Liver (tissue), 9 donors: ENCODE data around the gene CUX1. TPM values are rescaled to one million over a fixed set of nuclear protein-coding genes. Genes with fewer than 3 reads are reported as not detected.
A peak's percentile ranks its signal among the peaks of the same experiment; 100 is the strongest.

ENCODE experiments used
- DNase-seq: peaks from one replicate; pipeline ENCODE4 v3.0.0-alpha.2; 2017; ENCODE audit warnings: low spot score
- H3K27ac ChIP-seq, 2 donors: one replicate each; pipeline ENCODE4 v1.7.0; 2013; ENCODE audit warnings: inconsistent platforms in 2 of 2, low read length in 2 of 2, control low read depth in 1 of 2, low read depth in 1 of 2, mild to moderate bottlenecking in 1 of 2
- H3K27me3 ChIP-seq, 4 donors: one replicate each; pipeline versions ENCODE4 v1.6.1 to v1.7.0; 2013; ENCODE audit warnings: low read length in 3 of 4, inconsistent platforms in 1 of 4, mild to moderate bottlenecking in 1 of 4, moderate library complexity in 1 of 4; ENCODE audit not compliant: control insufficient read depth in 4 of 4, insufficient read depth in 4 of 4
- H3K36me3 ChIP-seq, 4 donors: one replicate each; pipeline versions ENCODE4 v1.6.1 to v1.7.0; 2013; ENCODE audit warnings: low read length in 3 of 4, mild to moderate bottlenecking in 3 of 4, low read depth in 1 of 4, moderate library complexity in 1 of 4; ENCODE audit not compliant: control insufficient read depth in 4 of 4, insufficient read depth in 3 of 4
- H3K4me1 ChIP-seq, 4 donors: one replicate each; pipeline versions ENCODE4 v1.6.1 to v1.7.0; 2013; ENCODE audit warnings: low read length in 3 of 4, mild to moderate bottlenecking in 3 of 4, moderate library complexity in 1 of 4; ENCODE audit not compliant: control insufficient read depth in 4 of 4, insufficient read depth in 4 of 4
- H3K4me3 ChIP-seq, 3 donors: one replicate each; pipeline versions ENCODE4 v1.6.1 to v1.7.0; 2013; ENCODE audit warnings: low read length in 3 of 3, control low read depth in 1 of 3, low read depth in 1 of 3, mild to moderate bottlenecking in 1 of 3
- H3K9ac ChIP-seq, 2 donors: one replicate each; pipeline ENCODE4 v1.7.0; 2013; ENCODE audit warnings: low read length in 2 of 2, mild to moderate bottlenecking in 2 of 2, moderate library complexity in 2 of 2, control low read depth in 1 of 2, low read depth in 1 of 2
- H3K9me3 ChIP-seq, 4 donors: one replicate each; pipeline versions ENCODE4 v1.6.1 to v1.7.0; 2013; ENCODE audit warnings: low read length in 3 of 4; ENCODE audit not compliant: control insufficient read depth in 4 of 4
- EGR1 ChIP-seq, 2 donors: IDR thresholded peaks; 2 replicates each; pipeline ENCODE4 v1.6.1; 2016 to 2018; ENCODE audit warnings: antibody characterized with exemption in 2 of 2, low read depth in 2 of 2
- HNF4A ChIP-seq, 2 donors: conservative IDR thresholded peaks; 2 replicates each; pipeline ENCODE4 v1.6.1; 2016; ENCODE audit warnings: antibody characterized with exemption in 2 of 2, mild to moderate bottlenecking in 2 of 2
- HNF4G ChIP-seq: IDR thresholded peaks from 2 replicates; pipeline ENCODE4 v1.6.1; 2016; ENCODE audit warnings: antibody characterized with exemption
- NR2F2 ChIP-seq: IDR thresholded peaks from 2 replicates; pipeline ENCODE4 v1.6.1; 2016; ENCODE audit warnings: antibody characterized with exemption
- REST ChIP-seq: IDR thresholded peaks from 2 replicates; pipeline ENCODE4 v1.6.1; 2016; ENCODE audit warnings: antibody characterized with exemption, mild to moderate bottlenecking
- TAF1 ChIP-seq: conservative IDR thresholded peaks from 2 replicates; pipeline ENCODE4 v1.6.1; 2016; ENCODE audit warnings: antibody characterized with exemption, mild to moderate bottlenecking
- WGBS: extraction: QIAGEN DNeasy Blood & Tissue Kit; methylation state at CpG from one replicate; pipeline ENCODE4 v1.1.7; 2013; 5-methylcytosine and 5-hydroxymethylcytosine counted together
- polyA plus RNA-seq, 2 donors: library from polyadenylated mRNA; stranded (reverse) in 1 of 2; unstranded in 1 of 2; fragments of 200-250 nt in 1 of 2; fragments of >200 nt in 1 of 2; fragmentation: Nextera tagmentation in 1 of 2; extraction: Ambion mirVana in 1 of 2; gene quantifications; one replicate each; pipeline versions ENCODE4 v1.2.1 to v1.2.3, GENCODE V29; 2013 to 2015
- total RNA-seq, 2 donors: library from RNA; depleted of rRNA; stranded (reverse); fragments of >200 nt; gene quantifications; one replicate each; pipeline ENCODE4 v1.2.3, GENCODE V29; 2014
- TF ChIP-seq, protein P1 (sequence below): IDR thresholded peaks from 2 replicates; pipeline ENCODE4 v1.6.1; 2016; ENCODE audit warnings: antibody characterized with exemption
- TF ChIP-seq, protein P2 (sequence below): IDR thresholded peaks from 2 replicates; pipeline ENCODE4 v1.6.1; 2016; ENCODE audit warnings: antibody characterized with exemption
- donor health status: healthy.
- donor health status: healthy.
- donor health status: healthy.
- donor health status: healthy.
- donor health status: healthy.

Gene CUX1
- total and polyA plus RNA-seq, 4 donors: 18.6 to 40.6 (median 21.4) TPM

- no peaks in the 10 kb centered on the region for H3K9me3 ChIP-seq
- H3K4me1 ChIP-seq: peaks cover 0 to 12% (median 1%) of the 10 kb centered on the region in 4 donors
- H3K4me3 ChIP-seq: no peak overlapping the region
- no peaks in the 10 kb centered on the region for H3K27me3 ChIP-seq
- H3K9ac ChIP-seq: no peak overlapping the region
- no peak overlapping the region for H3K27ac ChIP-seq
- no peak for DNase-seq
- H3K36me3 ChIP-seq: peaks cover 0 to 11% (median 3%) of the 10 kb centered on the region in 4 donors
- TF ChIP-seq HNF4G (no peak), NR2F2 (no peak)
- TF ChIP-seq, protein P1, sequence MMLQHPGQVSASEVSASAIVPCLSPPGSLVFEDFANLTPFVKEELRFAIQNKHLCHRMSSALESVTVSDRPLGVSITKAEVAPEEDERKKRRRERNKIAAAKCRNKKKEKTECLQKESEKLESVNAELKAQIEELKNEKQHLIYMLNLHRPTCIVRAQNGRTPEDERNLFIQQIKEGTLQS: no peak
- WGBS: 97% methylated on average over 6 of the region's 6 CpGs
Measured at GRCh38 chr7:102167254-102167653, 349.8 kb downstream of the CUX1 start.

GRCh38 chr7:102169651-102170392 is 352.4 kb downstream of the CUX1 start:
- H3K4me1 ChIP-seq: peaks cover 0 to 12% (median 1%) of the 10 kb centered on the region in 4 donors
- H3K27ac ChIP-seq: peak overlapping the region; percentile 3 to 53
- H3K36me3 ChIP-seq: peaks cover 0 to 17% (median 5%) of the 10 kb centered on the region in 4 donors
- no peak overlapping the region for H3K4me3 ChIP-seq
- 68% methylated on average over 14 of the region's 14 CpGs for WGBS
- H3K9ac ChIP-seq: no peak overlapping the region
- DNase-seq: no peak
- H3K27me3 ChIP-seq: no peaks in the 10 kb centered on the region
- TF ChIP-seq EGR1 (IDR thresholded peaks at IDR 0.05; ENCODE audit: low read depth in 2 of 2) (no peak), HNF4A (conservative IDR thresholded peaks at IDR 0.05) (no peak), TAF1 (no peak)
- TF ChIP-seq, protein P2, sequence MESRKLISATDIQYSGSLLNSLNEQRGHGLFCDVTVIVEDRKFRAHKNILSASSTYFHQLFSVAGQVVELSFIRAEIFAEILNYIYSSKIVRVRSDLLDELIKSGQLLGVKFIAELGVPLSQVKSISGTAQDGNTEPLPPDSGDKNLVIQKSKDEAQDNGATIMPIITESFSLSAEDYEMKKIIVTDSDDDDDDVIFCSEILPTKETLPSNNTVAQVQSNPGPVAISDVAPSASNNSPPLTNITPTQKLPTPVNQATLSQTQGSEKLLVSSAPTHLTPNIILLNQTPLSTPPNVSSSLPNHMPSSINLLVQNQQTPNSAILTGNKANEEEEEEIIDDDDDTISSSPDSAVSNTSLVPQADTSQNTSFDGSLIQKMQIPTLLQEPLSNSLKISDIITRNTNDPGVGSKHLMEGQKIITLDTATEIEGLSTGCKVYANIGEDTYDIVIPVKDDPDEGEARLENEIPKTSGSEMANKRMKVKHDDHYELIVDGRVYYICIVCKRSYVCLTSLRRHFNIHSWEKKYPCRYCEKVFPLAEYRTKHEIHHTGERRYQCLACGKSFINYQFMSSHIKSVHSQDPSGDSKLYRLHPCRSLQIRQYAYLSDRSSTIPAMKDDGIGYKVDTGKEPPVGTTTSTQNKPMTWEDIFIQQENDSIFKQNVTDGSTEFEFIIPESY: no peak
- TF ChIP-seq, protein P1: no peak
- H3K9me3 ChIP-seq: no peaks in the 10 kb centered on the region

DNA sequence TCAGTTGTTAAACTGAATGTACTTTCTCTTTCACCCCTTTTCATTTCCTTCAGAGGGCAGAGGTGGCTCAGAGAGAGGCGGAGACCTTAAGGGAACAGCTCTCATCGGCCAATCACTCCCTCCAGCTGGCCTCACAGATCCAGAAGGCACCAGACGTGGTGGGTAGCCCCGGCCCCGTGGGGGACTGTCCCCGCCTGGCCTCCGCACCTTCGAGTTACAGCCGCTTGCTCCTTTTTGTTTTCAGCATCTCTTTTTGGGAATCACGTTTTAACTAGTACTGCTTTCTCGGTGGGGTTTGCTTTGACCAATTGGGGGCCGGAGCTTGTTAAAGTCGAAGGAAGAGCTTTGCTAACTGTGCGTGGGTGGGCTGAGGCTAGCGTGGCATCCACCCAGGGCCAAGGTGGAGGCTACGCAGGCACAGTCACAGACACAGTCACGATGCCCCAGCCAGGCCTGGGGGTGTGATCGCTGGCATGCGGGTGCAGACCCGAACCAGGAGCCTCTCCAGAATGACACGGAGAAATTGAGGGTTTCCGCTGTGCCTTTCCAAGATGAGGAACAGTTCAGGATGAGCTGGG is 353.1 kb downstream of the CUX1 start:
- peak; percentile 22 for TF ChIP-seq NR2F2
- no peak for TF ChIP-seq HNF4G
- no peak for TF ChIP-seq REST
- peak overlapping the region; percentile 3 to 53 for H3K27ac ChIP-seq
- H3K27me3 ChIP-seq: no peaks in the 10 kb centered on the region
- peaks cover 0 to 12% (median 1%) of the 10 kb centered on the region in 4 donors for H3K4me1 ChIP-seq
- H3K9me3 ChIP-seq: no peaks in the 10 kb centered on the region
- H3K36me3 ChIP-seq: peaks cover 0 to 17% (median 5%) of the 10 kb centered on the region in 4 donors
- no peak for DNase-seq
- H3K4me3 ChIP-seq: no peak overlapping the region
- no peak overlapping the region for H3K9ac ChIP-seq
- WGBS: 86% methylated on average over 22 of the region's 22 CpGs
